ENCODE results near the gene PLXNA3. TPM values are rescaled to one million over a fixed set of nuclear protein-coding genes. Genes with fewer than 3 reads are reported as not detected.
A peak's percentile ranks its signal among the peaks of the same experiment; 100 is the strongest.

Gene PLXNA3
- 458 TPM for total RNA-seq (ENCODE audit: unreplicated experiment)
- long read RNA-seq, partial matches to known transcripts = 2 of 10 reads
- long read RNA-seq, other reads (novel, unspliced or antisense) = 8 of 10 reads

GRCh38 chrX:154458116-154458953 is at the start of gene PLXNA3:
Gene PLXNA3, plus strand, starts transcription at chrX:154458281. Its CDS starts 1,903 bp downstream, at chrX:154460184.
- H3K4me3 Mint-ChIP-seq (ENCODE audit: unreplicated experiment) = peak within 1 kb of the TSS; percentile 94
- H3K9me3 Mint-ChIP-seq (ENCODE audit: unreplicated experiment) = peaks cover 7% of the 10 kb centered on the region
- H3K27me3 Mint-ChIP-seq (ENCODE audit: unreplicated experiment) = peaks cover 10% of the 10 kb centered on the region
- DNase-seq = peak; percentile 71
- H3K4me1 Mint-ChIP-seq (ENCODE audit: low read depth, unreplicated experiment) = peaks cover 4% of the 10 kb centered on the region
- peak within 1 kb of the TSS; percentile 98 for H3K27ac Mint-ChIP-seq (ENCODE audit: unreplicated experiment)
- no peaks in the 10 kb centered on the region for H3K36me3 Mint-ChIP-seq (ENCODE audit: unreplicated experiment)
- TF ChIP-seq CTCF (IDR thresholded peaks at IDR 0.05; ENCODE audit: partially characterized antibody, unreplicated experiment) = no peak

- no peaks in the 10 kb centered on the region for H3K36me3 Mint-ChIP-seq (ENCODE audit: unreplicated experiment)
- no peak overlapping the region for H3K27ac Mint-ChIP-seq (ENCODE audit: unreplicated experiment)
- H3K4me1 Mint-ChIP-seq (ENCODE audit: low read depth, unreplicated experiment) = no peaks in the 10 kb centered on the region
- no peak for DNase-seq
- H3K27me3 Mint-ChIP-seq (ENCODE audit: unreplicated experiment) = peaks cover 3% of the 10 kb centered on the region
- no peak for TF ChIP-seq CTCF (IDR thresholded peaks at IDR 0.05; ENCODE audit: partially characterized antibody, unreplicated experiment)
- H3K9me3 Mint-ChIP-seq (ENCODE audit: unreplicated experiment) = peaks cover 1% of the 10 kb centered on the region
- H3K4me3 Mint-ChIP-seq (ENCODE audit: unreplicated experiment) = peak overlapping the region; percentile 61
Observed at GRCh38 chrX:154408659-154409221, 49.3 kb upstream of the PLXNA3 start.

GRCh38 chrX:154409222-154409871 is 48.7 kb upstream of the PLXNA3 start, which contains the start of gene DNASE1L1:
Gene DNASE1L1, minus strand, starts transcription at chrX:154409254. Its CDS starts 3,686 bp downstream, at chrX:154405568.
- peak; percentile 68 for DNase-seq
- Mint-ChIP-seq H3K9me3 (ENCODE audit: unreplicated experiment) (peaks cover 1% of the 10 kb centered on the region), H3K27ac (ENCODE audit: unreplicated experiment) (peak within 1 kb of the TSS; percentile 79), H3K27me3 (ENCODE audit: unreplicated experiment) (peaks cover 3% of the 10 kb centered on the region), H3K4me1 (ENCODE audit: low read depth, unreplicated experiment) (no peaks in the 10 kb centered on the region), H3K36me3 (ENCODE audit: unreplicated experiment) (no peaks in the 10 kb centered on the region), H3K4me3 (ENCODE audit: unreplicated experiment) (peak within 1 kb of the TSS; percentile 78)
- no peak for TF ChIP-seq CTCF (IDR thresholded peaks at IDR 0.05; ENCODE audit: partially characterized antibody, unreplicated experiment)

- peaks cover 1% of the 10 kb centered on the region for H3K9me3 Mint-ChIP-seq (ENCODE audit: unreplicated experiment)
Observed at GRCh38 chrX:154411981-154412340, 46.1 kb upstream of the PLXNA3 start.

More at GRCh38 chrX:154411981-154412340, 46.1 kb upstream of the PLXNA3 start:
- Mint-ChIP-seq H3K27me3 (ENCODE audit: unreplicated experiment) (peaks cover 3% of the 10 kb centered on the region), H3K27ac (ENCODE audit: unreplicated experiment) (no peak overlapping the region), H3K36me3 (ENCODE audit: unreplicated experiment) (no peaks in the 10 kb centered on the region), H3K4me1 (ENCODE audit: low read depth, unreplicated experiment) (peaks cover under 1% of the 10 kb centered on the region), H3K4me3 (ENCODE audit: unreplicated experiment) (peak overlapping the region; percentile 81)
- TF ChIP-seq CTCF (IDR thresholded peaks at IDR 0.05; ENCODE audit: partially characterized antibody, unreplicated experiment) = no peak
- peak; percentile 70 for DNase-seq
